HepG2 (cell line): ENCODE results near the gene PLCB4.

Source experiments
- EZH2 ChIP-seq: conservative IDR thresholded peaks from 2 replicates; pipeline ENCODE4 v1.6.1; 2012; ENCODE audit warnings: mild to moderate bottlenecking, low read depth, low read length, moderate library complexity
- IRX3 ChIP-seq: sonication (generic); formaldehyde crosslinking; IDR thresholded peaks from 2 replicates; pipeline ENCODE4 v1.8.1; 2023; ENCODE audit warnings: mild to moderate bottlenecking, low read depth, missing genetic modification reagents, borderline replicate concordance
- KLF9 ChIP-seq: IDR thresholded peaks from 2 replicates; pipeline ENCODE4 v1.6.1; 2016; ENCODE audit warnings: low read depth
- PCBP2 ChIP-seq: fragments of 200-400 bp; formaldehyde crosslinking; optimal IDR thresholded peaks from 2 replicates; pipeline ENCODE3; 2018; ENCODE audit warnings: low read length, low read depth; ENCODE audit not compliant: poor library complexity, severe bottlenecking
- REL ChIP-seq: sonication (generic); formaldehyde crosslinking; conservative IDR thresholded peaks from 2 replicates; pipeline ENCODE4 v1.8.0; 2022; ENCODE audit warnings: mild to moderate bottlenecking, missing genetic modification reagents, moderate library complexity
- TP53 ChIP-seq: sonication (generic); formaldehyde crosslinking; conservative IDR thresholded peaks from 2 replicates; pipeline ENCODE4 v1.4.0; 2020; ENCODE audit warnings: missing genetic modification reagents
- ZBTB1 ChIP-seq: sonication (generic); formaldehyde crosslinking; IDR thresholded peaks from 2 replicates; pipeline ENCODE4 v1.4.0; 2020; ENCODE audit warnings: missing genetic modification reagents, borderline replicate concordance
- ZNF660 ChIP-seq: sonication (generic); formaldehyde crosslinking; IDR thresholded peaks from 2 replicates; pipeline ENCODE4 v1.5.1; 2020; ENCODE audit warnings: mild to moderate bottlenecking, low read depth, missing genetic modification reagents, borderline replicate concordance
- TF ChIP-seq, protein P1 (sequence below), 2 experiments: sonication (generic) in 1 of 2; formaldehyde crosslinking in 1 of 2; IDR thresholded peaks; 2 replicates each; pipeline versions ENCODE4 v1.5.1 to v1.6.1; 2011 to 2020; ENCODE audit warnings: borderline replicate concordance in 1 of 2, low read depth in 1 of 2, low read length in 1 of 2, mild to moderate bottlenecking in 1 of 2, missing genetic modification reagents in 1 of 2, moderate library complexity in 1 of 2
- TF ChIP-seq, protein P2 (sequence below): sonication (generic); formaldehyde crosslinking; IDR thresholded peaks from 2 replicates; pipeline ENCODE4 v1.4.0; 2020; ENCODE audit warnings: missing genetic modification reagents
- TF ChIP-seq, protein P3 (sequence below): sonication (generic); formaldehyde crosslinking; IDR thresholded peaks from 2 replicates; pipeline ENCODE4 v1.4.0; 2020; ENCODE audit warnings: missing genetic modification reagents

DNA sequence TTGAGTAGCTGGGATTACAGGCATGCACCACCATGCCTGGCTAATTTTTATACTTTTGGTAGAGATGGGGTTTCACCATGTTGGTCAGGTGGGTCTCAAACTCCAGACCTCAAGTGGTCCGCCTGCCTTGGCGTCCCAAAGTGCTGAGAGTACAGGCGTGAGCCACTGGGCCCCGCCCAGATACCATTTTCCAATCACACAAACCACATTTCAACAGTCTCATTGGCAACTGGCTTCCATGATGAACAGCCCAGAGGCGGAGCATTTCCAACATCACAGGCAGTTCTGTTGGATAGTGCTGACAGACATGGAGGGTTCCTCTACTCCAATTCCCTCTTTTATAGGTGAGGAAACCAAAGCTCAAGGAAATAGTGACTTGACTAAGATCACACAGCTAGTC, 43.9 kb upstream of the PLCB4 start:
- no peak for TF ChIP-seq ZBTB1 (CRISPR knock-in tag)
- no peak for TF ChIP-seq EZH2
- TF ChIP-seq, protein P1, sequence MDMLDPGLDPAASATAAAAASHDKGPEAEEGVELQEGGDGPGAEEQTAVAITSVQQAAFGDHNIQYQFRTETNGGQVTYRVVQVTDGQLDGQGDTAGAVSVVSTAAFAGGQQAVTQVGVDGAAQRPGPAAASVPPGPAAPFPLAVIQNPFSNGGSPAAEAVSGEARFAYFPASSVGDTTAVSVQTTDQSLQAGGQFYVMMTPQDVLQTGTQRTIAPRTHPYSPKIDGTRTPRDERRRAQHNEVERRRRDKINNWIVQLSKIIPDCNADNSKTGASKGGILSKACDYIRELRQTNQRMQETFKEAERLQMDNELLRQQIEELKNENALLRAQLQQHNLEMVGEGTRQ (IDR thresholded peaks at IDR 0.05; ENCODE audit: low read depth, low read length) = no peak
- TF ChIP-seq, protein P1 (CRISPR knock-in tag; IDR thresholded peaks at IDR 0.05; ENCODE audit: borderline replicate concordance) = no peak
- no peak for TF ChIP-seq REL (CRISPR knock-in tag)
- TF ChIP-seq IRX3 = no peak
- TF ChIP-seq, protein P2, sequence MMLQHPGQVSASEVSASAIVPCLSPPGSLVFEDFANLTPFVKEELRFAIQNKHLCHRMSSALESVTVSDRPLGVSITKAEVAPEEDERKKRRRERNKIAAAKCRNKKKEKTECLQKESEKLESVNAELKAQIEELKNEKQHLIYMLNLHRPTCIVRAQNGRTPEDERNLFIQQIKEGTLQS = no peak
- TF ChIP-seq, protein P3, sequence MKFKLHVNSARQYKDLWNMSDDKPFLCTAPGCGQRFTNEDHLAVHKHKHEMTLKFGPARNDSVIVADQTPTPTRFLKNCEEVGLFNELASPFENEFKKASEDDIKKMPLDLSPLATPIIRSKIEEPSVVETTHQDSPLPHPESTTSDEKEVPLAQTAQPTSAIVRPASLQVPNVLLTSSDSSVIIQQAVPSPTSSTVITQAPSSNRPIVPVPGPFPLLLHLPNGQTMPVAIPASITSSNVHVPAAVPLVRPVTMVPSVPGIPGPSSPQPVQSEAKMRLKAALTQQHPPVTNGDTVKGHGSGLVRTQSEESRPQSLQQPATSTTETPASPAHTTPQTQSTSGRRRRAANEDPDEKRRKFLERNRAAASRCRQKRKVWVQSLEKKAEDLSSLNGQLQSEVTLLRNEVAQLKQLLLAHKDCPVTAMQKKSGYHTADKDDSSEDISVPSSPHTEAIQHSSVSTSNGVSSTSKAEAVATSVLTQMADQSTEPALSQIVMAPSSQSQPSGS (CRISPR knock-in tag) = no peak
- TF ChIP-seq TP53 (CRISPR knock-in tag) = no peak
- no peak for TF ChIP-seq ZNF660 (CRISPR knock-in tag)
- TF ChIP-seq PCBP2 = no peak
- TF ChIP-seq KLF9 (CRISPR knock-in tag) = no peak
